ENCODE measurements around the gene OR6K3.

- TF ChIP-seq CTCF (IDR thresholded peaks at IDR 0.05; ENCODE audit: low read length) (no peak), EZH2 (IDR thresholded peaks at IDR 0.05; ENCODE audit: borderline replicate concordance, low read length) (no peak)
These were observed 9.9 kb upstream of the OR6K3 start for GRCh38 chr1:158730453-158730852.
